ENCODE measurements around the gene ADAMTS8.

GRCh38 chr11:130423541-130424142 lies 4.8 kb downstream of the ADAMTS8 start:
- no peak for TF ChIP-seq POLR2AphosphoS5 (IDR thresholded peaks at IDR 0.05)
- TF ChIP-seq CTCF (IDR thresholded peaks at IDR 0.05) = no peak

Data from stomach (tissue), 4 donors.